Measurements from ENCODE around the gene COMP. TPM values are rescaled to one million over a fixed set of nuclear protein-coding genes. Genes with fewer than 3 reads are reported as not detected.

Gene COMP
- total RNA-seq, 1 donor from 2014 or later: 0.98 TPM

GRCh38 chr19:18782559-18783225 lies 8.4 kb downstream of the COMP start:
- no peak for DNase-seq (ENCODE audit: extremely low spot score in 2 of 2)
- no peaks in the 10 kb centered on the region for H3K9me3 ChIP-seq
- H3K4me3 ChIP-seq: no peak overlapping the region
- H3K4me1 ChIP-seq: peaks cover 14% of the 10 kb centered on the region
- H3K36me3 ChIP-seq: no peaks in the 10 kb centered on the region
- intact Hi-C loops (cut with DNase I): no loop called here
- no peaks in the 10 kb centered on the region for H3K27me3 ChIP-seq
- TF ChIP-seq POLR2A (IDR thresholded peaks at IDR 0.05) (no peak), POLR2AphosphoS5 (IDR thresholded peaks at IDR 0.05; ENCODE audit: insufficient read depth in 1 of 2, low read depth in 1 of 2) (no peak), CTCF (IDR thresholded peaks at IDR 0.05) (no peak)
- H3K27ac ChIP-seq: no peak overlapping the region

GRCh38 chr19:18781885-18782527 lies 9.1 kb downstream of the COMP start:
- no peak overlapping the region for H3K4me3 ChIP-seq
- no peaks in the 10 kb centered on the region for H3K27me3 ChIP-seq
- H3K27ac ChIP-seq: no peak overlapping the region
- intact Hi-C loops (cut with DNase I): no loop called here
- no peak for DNase-seq (ENCODE audit: extremely low spot score in 2 of 2)
- no peaks in the 10 kb centered on the region for H3K36me3 ChIP-seq
- H3K4me1 ChIP-seq: peaks cover 11% of the 10 kb centered on the region
- H3K9me3 ChIP-seq: no peaks in the 10 kb centered on the region
- no peak for TF ChIP-seq POLR2AphosphoS5 (IDR thresholded peaks at IDR 0.05; ENCODE audit: insufficient read depth in 1 of 2, low read depth in 1 of 2)
- TF ChIP-seq CTCF (IDR thresholded peaks at IDR 0.05): no peak
- TF ChIP-seq POLR2A (IDR thresholded peaks at IDR 0.05): no peak

GRCh38 chr19:18781047-18781600 lies 10.0 kb downstream of the COMP start:
- TF ChIP-seq CTCF (IDR thresholded peaks at IDR 0.05) (no peak), POLR2A (IDR thresholded peaks at IDR 0.05) (no peak), POLR2AphosphoS5 (IDR thresholded peaks at IDR 0.05; ENCODE audit: insufficient read depth in 1 of 2, low read depth in 1 of 2) (no peak)
- peaks cover 11% of the 10 kb centered on the region for H3K4me1 ChIP-seq
- H3K4me3 ChIP-seq: no peak overlapping the region
- H3K27ac ChIP-seq: no peak overlapping the region
- H3K36me3 ChIP-seq: no peaks in the 10 kb centered on the region
- intact Hi-C loops (cut with DNase I): no loop called here
- no peaks in the 10 kb centered on the region for H3K9me3 ChIP-seq
- H3K27me3 ChIP-seq: no peaks in the 10 kb centered on the region
- DNase-seq (ENCODE audit: extremely low spot score in 2 of 2): no peak

GRCh38 chr19:18780631-18781030 lies 10.5 kb downstream of the COMP start:
- DNase-seq (ENCODE audit: extremely low spot score in 2 of 2): no peak
- H3K36me3 ChIP-seq: no peaks in the 10 kb centered on the region
- H3K27ac ChIP-seq: no peak overlapping the region
- H3K27me3 ChIP-seq: no peaks in the 10 kb centered on the region
- no peak for TF ChIP-seq POLR2AphosphoS5 (IDR thresholded peaks at IDR 0.05; ENCODE audit: insufficient read depth in 1 of 2, low read depth in 1 of 2)
- TF ChIP-seq POLR2A (IDR thresholded peaks at IDR 0.05): no peak
- no peak for TF ChIP-seq CTCF (IDR thresholded peaks at IDR 0.05)
- no peak overlapping the region for H3K4me3 ChIP-seq
- H3K4me1 ChIP-seq: peaks cover 7% of the 10 kb centered on the region
- intact Hi-C loops (cut with DNase I): no loop called here
- no peaks in the 10 kb centered on the region for H3K9me3 ChIP-seq

- intact Hi-C loops (cut with DNase I): no loop called here
- no peaks in the 10 kb centered on the region for H3K36me3 ChIP-seq
- H3K27ac ChIP-seq: no peak overlapping the region
- no peaks in the 10 kb centered on the region for H3K27me3 ChIP-seq
- no peak overlapping the region for H3K4me3 ChIP-seq
- no peaks in the 10 kb centered on the region for H3K9me3 ChIP-seq
- TF ChIP-seq POLR2A (IDR thresholded peaks at IDR 0.05) (no peak), POLR2AphosphoS5 (IDR thresholded peaks at IDR 0.05; ENCODE audit: insufficient read depth in 1 of 2, low read depth in 1 of 2) (no peak), CTCF (IDR thresholded peaks at IDR 0.05) (no peak)
- no peak for DNase-seq (ENCODE audit: extremely low spot score in 2 of 2)
- H3K4me1 ChIP-seq: peaks cover 1% of the 10 kb centered on the region
Observed at GRCh38 chr19:18780081-18780480, 11.0 kb downstream of the COMP start.
